GM19463 (cell line): ENCODE data around the gene ATP1B1.
"Not testable (repeated sequence)": the region's sequence is repeated elsewhere in the genome, so short reads cannot be mapped to it uniquely, and the experiment has no call there.

Source experiments
- ATAC-seq: cut with Tn5 transposase; IDR thresholded peaks from one replicate; pipeline ENCODE4 v1.9.1; 2021; ENCODE audit warnings: mild to moderate bottlenecking, moderate library complexity; ENCODE audit not compliant: unreplicated experiment

Gene ATP1B1

GRCh38 chr1:169138866-169139670, 32.6 kb downstream of the ATP1B1 start:
- ATAC-seq: peak; percentile 87

GRCh38 chr1:169141356-169141755, 34.9 kb downstream of the ATP1B1 start:
- ATAC-seq: no peak

GRCh38 chr1:169142129-169142528, 35.6 kb downstream of the ATP1B1 start:
- ATAC-seq: no peak

- no peak for ATAC-seq
Measured at GRCh38 chr1:169143346-169143745, 36.9 kb downstream of the ATP1B1 start.

- ATAC-seq: no peak
Measured at GRCh38 chr1:169143984-169144383, 37.5 kb downstream of the ATP1B1 start.

- ATAC-seq: no peak
Measured at GRCh38 chr1:169144941-169145626, 38.6 kb downstream of the ATP1B1 start.

- no peak for ATAC-seq
Measured at GRCh38 chr1:169146576-169147214, 40.2 kb downstream of the ATP1B1 start.

GRCh38 chr1:169148472-169149252, 42.2 kb downstream of the ATP1B1 start:
- ATAC-seq: peak; percentile 75

GRCh38 chr1:169149555-169150286, 43.2 kb downstream of the ATP1B1 start:
- ATAC-seq: no peak

- ATAC-seq: no peak
Measured at GRCh38 chr1:169150641-169151337, 44.3 kb downstream of the ATP1B1 start.

GRCh38 chr1:169151338-169151837, 44.9 kb downstream of the ATP1B1 start:
- no peak for ATAC-seq

- ATAC-seq: no peak
Measured at GRCh38 chr1:169155675-169156074, 49.2 kb downstream of the ATP1B1 start.

- ATAC-seq: no peak
Measured at GRCh38 chr1:169156580-169156979, 50.1 kb downstream of the ATP1B1 start.

- ATAC-seq: no peak
Measured at GRCh38 chr1:169160845-169161495, 54.5 kb downstream of the ATP1B1 start.

GRCh38 chr1:169161496-169162194, 55.2 kb downstream of the ATP1B1 start:
- peak; percentile 71 for ATAC-seq

GRCh38 chr1:169163059-169163458, 56.6 kb downstream of the ATP1B1 start:
- peak; percentile 48 for ATAC-seq

GRCh38 chr1:169175461-169175860, 69.0 kb downstream of the ATP1B1 start:
- ATAC-seq: no peak

- not testable (repeated sequence) for ATAC-seq
Measured at GRCh38 chr1:169179431-169179830, 72.9 kb downstream of the ATP1B1 start.
